ENCODE data around the gene OR56B4.

GRCh38 chr11:6151117-6151516 lies 43.6 kb downstream of the OR56B4 start:
- TF ChIP-seq CTCF (IDR thresholded peaks at IDR 0.05; ENCODE audit: insufficient read depth, low read length) = no peak
- no peak for TF ChIP-seq POLR2AphosphoS5 (IDR thresholded peaks at IDR 0.05; ENCODE audit: low read depth)
- TF ChIP-seq REST (IDR thresholded peaks at IDR 0.05; ENCODE audit: insufficient replicate concordance, low read depth) = no peak
- TF ChIP-seq GABPA (IDR thresholded peaks at IDR 0.05; ENCODE audit: low read depth) = no peak
